ENCODE measurements around the gene SNRPD2. TPM values are rescaled to one million over a fixed set of nuclear protein-coding genes. Genes with fewer than 3 reads are reported as not detected.

SNRPD2 gene
- total and polyA plus RNA-seq, 2 of the 8 experiments (the other 6 are each of a cell fraction or from before 2014, with no cell fraction given), result 645 to 759 TPM

DNA sequence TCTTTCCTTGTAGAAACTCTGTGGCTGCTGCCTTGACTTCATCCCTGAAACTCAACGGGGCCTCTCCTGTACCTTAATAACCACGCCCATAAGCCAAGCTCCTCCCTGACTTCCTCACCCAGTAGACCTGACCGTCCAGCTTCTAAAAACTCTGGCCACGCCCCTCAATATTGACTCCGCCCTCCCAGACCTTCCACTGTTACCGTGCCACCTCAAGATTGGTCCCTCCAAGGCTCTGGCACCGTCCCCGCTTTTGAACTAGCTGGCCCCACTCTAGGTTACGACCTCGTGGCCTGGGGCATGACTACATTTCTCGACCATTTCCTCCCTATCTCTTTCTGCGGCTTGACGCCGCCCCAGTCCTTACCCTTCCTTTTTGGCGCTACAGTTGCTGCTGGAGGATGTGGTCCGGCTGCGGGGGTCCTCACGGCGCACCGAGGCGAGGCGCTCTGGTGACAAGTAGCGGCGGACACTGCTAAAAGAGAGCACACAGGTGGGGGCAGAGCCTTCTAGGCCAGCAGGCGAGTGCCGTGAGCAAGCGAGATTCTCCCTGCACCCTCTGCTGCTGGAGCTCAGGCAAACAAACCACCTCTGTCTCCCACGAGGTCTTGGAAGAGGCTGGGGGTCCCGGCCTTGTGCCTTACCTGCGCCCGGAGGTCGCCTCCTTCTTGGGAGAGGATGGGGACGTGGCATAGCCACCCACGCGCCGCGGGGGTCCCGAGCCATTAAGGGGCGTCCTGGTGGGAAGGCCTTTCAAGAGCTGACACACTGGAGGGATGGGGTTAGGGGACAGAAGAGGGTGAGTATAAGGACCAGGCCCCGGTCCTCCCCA, 50.3 kb downstream of the SNRPD2 start:
- H2BK5ac ChIP-seq (ENCODE audit: low read depth, low read length), result 0 out of 2 replicates have a peak overlapping the region, but pooled peaks have one; percentile 60
- H2AFZ ChIP-seq (ENCODE audit: low read length), result peak overlapping the region; percentile 38; the same call in 1 of the 2 replicates
- peaks cover 15% of the 10 kb centered on the region for H3K23me2 ChIP-seq (ENCODE audit: low read depth, low read length)
- H4K5ac ChIP-seq (ENCODE audit: insufficient read length, low read depth, low read length), result no peak overlapping the region
- no peak overlapping the region for H3K4ac ChIP-seq (replicated peaks; ENCODE audit: insufficient read length, low read depth, low read length)
- peaks cover 0 to 6% (median 2%) of the 10 kb centered on the region in 4 experiments; a peak in 4 of 7 replicates for H3K27me3 ChIP-seq (replicated peaks in 1 of 4; ENCODE audit: control insufficient read depth in 3 of 4, extremely low read depth in 1 of 4, insufficient read depth in 3 of 4, low read length in 3 of 4)
- H2AK5ac ChIP-seq (ENCODE audit: low read depth, low read length), result no peak overlapping the region
- H3K9ac ChIP-seq (replicated peaks in 1 of 4; ENCODE audit: extremely low read depth in 1 of 4, low read depth in 3 of 4, low read length in 3 of 4), result peak overlapping the region in 2 of 4 experiments; percentile 7 to 25; a peak in 2 of 7 replicates
- H3K4me2 ChIP-seq (ENCODE audit: insufficient read depth in 1 of 2, low read depth in 2 of 2, low read length in 2 of 2), result peak overlapping the region; percentile 81 to 97
- H2BK15ac ChIP-seq (ENCODE audit: low read length), result peak overlapping the region; percentile 92; the same call in 1 of the 2 replicates
- peak overlapping the region; percentile 60 for H3K56ac ChIP-seq (replicated peaks; ENCODE audit: insufficient read length, low read depth, low read length)
- no peaks in the 10 kb centered on the region for H3K79me1 ChIP-seq (ENCODE audit: low read depth, low read length)
- peak overlapping the region; percentile 25 for H4K91ac ChIP-seq (replicated peaks; ENCODE audit: insufficient read length, low read length)
- no peak overlapping the region for H2BK120ac ChIP-seq (replicated peaks; ENCODE audit: low read depth, low read length)
- no peaks in the 10 kb centered on the region for H4K20me1 ChIP-seq (replicated peaks in 1 of 2; ENCODE audit: control insufficient read depth in 1 of 2, insufficient read depth in 2 of 2, low read length in 2 of 2)
- H3K4me1 ChIP-seq (replicated peaks in 1 of 4; ENCODE audit: control insufficient read depth in 3 of 4, insufficient read depth in 4 of 4, low read length in 3 of 4), result peaks cover 10 to 35% (median 20%) of the 10 kb centered on the region in 4 experiments
- peak overlapping the region; percentile 17; the same call in 1 of the 2 replicates for H3K18ac ChIP-seq (ENCODE audit: extremely low read depth, low read length)
- H3K14ac ChIP-seq (ENCODE audit: insufficient read length), result no peak overlapping the region
- H3K9me3 ChIP-seq (ENCODE audit: insufficient read depth in 2 of 2, low read depth in 1 of 2, low read length in 1 of 2), result no peaks in the 10 kb centered on the region
- H3K27ac ChIP-seq (ENCODE audit: low read depth, low read length), result no peak overlapping the region
- H3K79me2 ChIP-seq (ENCODE audit: control insufficient read depth in 1 of 2, insufficient read depth in 2 of 2, low read length in 2 of 2), result no peaks in the 10 kb centered on the region
- H4K8ac ChIP-seq (ENCODE audit: extremely low read depth, insufficient read depth, low read length), result no peak overlapping the region; the same call in 1 of the 2 replicates
- CTCF ChIA-PET (ENCODE audit: partially characterized antibody), result interaction anchor here (0.6 to 8.4 kb wide), 55 partner anchors 10 to 243 kb away, joined by 3 to 135 read pairs (median 7); partner anchors contain the start of genes GIPR, GPR4 and SNRPD2
- 1% methylated on average over 39 of the region's 40 CpGs; no CpG with 5 or more reads in 1 of the 2 experiments for WGBS, 2 experiments (ENCODE audit: extremely low coverage in 1 of 2, insufficient coverage in 1 of 2, insufficient read length in 1 of 2, insufficient replicate concordance in 2 of 2, low coverage in 1 of 2, low lambda C conversion rate in 2 of 2, missing lambda C conversion rate in 1 of 2)
- FAIRE-seq (no peak), DNase-seq (ENCODE audit: low read depth in 1 of 2, low spot score in 2 of 2) (peak; percentile 92 to 95)
- H3K23ac ChIP-seq (ENCODE audit: insufficient read length), result no peak overlapping the region
- H2BK20ac ChIP-seq (ENCODE audit: low read length), result no peak overlapping the region; the same call in 1 of the 2 replicates
- peak overlapping the region; percentile 23 to 60 (median 50); a peak in 7 of 8 replicates for H3K4me3 ChIP-seq (ENCODE audit: extremely low read depth in 1 of 4, insufficient read depth in 2 of 4, low read depth in 3 of 4, low read length in 4 of 4)
- peak overlapping the region; percentile 77; the same call in 1 of the 2 replicates for H2BK12ac ChIP-seq (ENCODE audit: low read depth, low read length)
- POLR2A ChIA-PET (ENCODE audit: partially characterized antibody), result interaction anchor here (0.7 to 4.1 kb wide), 26 partner anchors 9 to 393 kb away, joined by 3 to 33 read pairs (median 4); partner anchors contain the start of genes FBXO46, FOSB, GIPR and QPCTL
- no peaks in the 10 kb centered on the region for H3K36me3 ChIP-seq (ENCODE audit: control insufficient read depth in 2 of 4, insufficient read depth in 4 of 4, low read length in 3 of 4)
- no peak for TF ChIP-seq GTF2F1 (IDR thresholded peaks at IDR 0.05; ENCODE audit: borderline replicate concordance, low read depth, low read length)
- TF ChIP-seq, protein P1, sequence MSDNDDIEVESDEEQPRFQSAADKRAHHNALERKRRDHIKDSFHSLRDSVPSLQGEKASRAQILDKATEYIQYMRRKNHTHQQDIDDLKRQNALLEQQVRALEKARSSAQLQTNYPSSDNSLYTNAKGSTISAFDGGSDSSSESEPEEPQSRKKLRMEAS (IDR thresholded peaks at IDR 0.05), result peak; percentile 79
- TF ChIP-seq EP300 (IDR thresholded peaks at IDR 0.05; ENCODE audit: borderline replicate concordance in 1 of 2, low read depth in 2 of 2, low read length in 2 of 2), result no peak
- no peak for TF ChIP-seq JUND (IDR thresholded peaks at IDR 0.05; ENCODE audit: low read length)
- no peak for TF ChIP-seq YY1 (IDR thresholded peaks at IDR 0.05; ENCODE audit: low read depth, low read length)
- peak; percentile 6; the same call in 1 of the 2 replicates for TF ChIP-seq SP1 (IDR thresholded peaks at IDR 0.05; ENCODE audit: low read depth, low read length)
- TF ChIP-seq HDAC2 (IDR thresholded peaks at IDR 0.05; ENCODE audit: borderline replicate concordance in 1 of 2, low read depth in 2 of 2, low read length in 2 of 2), result peak in 1 of 2 experiments; percentile 16; a peak in 1 of 4 replicates
- TF ChIP-seq, protein P2, sequence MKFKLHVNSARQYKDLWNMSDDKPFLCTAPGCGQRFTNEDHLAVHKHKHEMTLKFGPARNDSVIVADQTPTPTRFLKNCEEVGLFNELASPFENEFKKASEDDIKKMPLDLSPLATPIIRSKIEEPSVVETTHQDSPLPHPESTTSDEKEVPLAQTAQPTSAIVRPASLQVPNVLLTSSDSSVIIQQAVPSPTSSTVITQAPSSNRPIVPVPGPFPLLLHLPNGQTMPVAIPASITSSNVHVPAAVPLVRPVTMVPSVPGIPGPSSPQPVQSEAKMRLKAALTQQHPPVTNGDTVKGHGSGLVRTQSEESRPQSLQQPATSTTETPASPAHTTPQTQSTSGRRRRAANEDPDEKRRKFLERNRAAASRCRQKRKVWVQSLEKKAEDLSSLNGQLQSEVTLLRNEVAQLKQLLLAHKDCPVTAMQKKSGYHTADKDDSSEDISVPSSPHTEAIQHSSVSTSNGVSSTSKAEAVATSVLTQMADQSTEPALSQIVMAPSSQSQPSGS (IDR thresholded peaks at IDR 0.05; ENCODE audit: low read length), result no peak

All from H1 (cell line).